Transverse colon (tissue), 3 donors: Measurements from ENCODE around the gene NFILZ.

ENCODE experiments used
- POLR2A ChIP-seq: fragments of 450-650 bp; IDR thresholded peaks from one replicate; pipeline ENCODE4 v1.6.1; 2016; ENCODE audit warnings: antibody characterized with exemption, mild to moderate bottlenecking, moderate library complexity
- TF ChIP-seq, protein P1 (sequence below), 5 experiments: fragments of 200-600 bp in 3 of 5; fragments of 450-650 bp in 2 of 5; sonication (generic) in 3 of 5; IDR thresholded peaks; 1 replicate in 2 of 5; 2 replicates in 3 of 5; pipeline ENCODE4 v1.5.1; 2016 to 2017; ENCODE audit warnings: antibody characterized with exemption in 5 of 5, inconsistent platforms in 3 of 5, mild to moderate bottlenecking in 2 of 5, moderate library complexity in 1 of 5

DNA sequence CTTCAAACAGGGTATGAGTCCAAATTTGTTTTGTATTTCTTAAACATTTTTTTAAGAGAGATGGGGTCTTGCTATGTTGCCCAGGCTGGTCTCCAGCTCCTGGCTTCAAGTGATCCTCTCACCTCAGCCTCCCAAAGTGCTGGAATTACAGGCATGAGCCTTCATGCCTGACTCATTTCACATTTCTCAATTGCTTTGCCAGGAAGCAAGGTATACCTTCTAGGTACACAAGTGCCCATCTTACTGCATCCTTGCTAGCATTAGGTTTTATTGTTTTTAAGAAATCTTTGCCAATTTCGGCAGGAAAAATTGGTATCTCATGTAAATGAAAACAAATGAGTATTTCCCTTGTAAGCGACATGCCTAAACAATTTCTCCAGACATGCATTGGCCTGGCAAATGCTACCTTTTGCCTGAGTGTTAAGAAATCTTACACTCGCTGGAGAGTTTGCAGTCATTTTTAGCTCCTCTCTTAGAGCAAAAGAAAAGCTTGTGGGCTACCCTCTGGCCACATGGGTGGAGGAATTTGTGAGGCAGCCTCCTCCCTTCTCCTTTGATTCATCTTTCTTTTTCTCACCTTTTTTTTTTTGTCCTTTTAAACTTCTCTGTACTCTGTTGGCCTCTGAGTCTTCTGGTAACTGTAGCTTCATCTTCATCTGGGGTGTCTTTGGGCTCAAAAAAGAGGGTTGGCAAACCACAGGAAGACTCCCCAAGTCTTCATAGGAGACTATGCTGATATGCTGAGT lies 35.2 kb downstream of the NFILZ start:
- no peak for TF ChIP-seq POLR2A
- TF ChIP-seq, protein P1, sequence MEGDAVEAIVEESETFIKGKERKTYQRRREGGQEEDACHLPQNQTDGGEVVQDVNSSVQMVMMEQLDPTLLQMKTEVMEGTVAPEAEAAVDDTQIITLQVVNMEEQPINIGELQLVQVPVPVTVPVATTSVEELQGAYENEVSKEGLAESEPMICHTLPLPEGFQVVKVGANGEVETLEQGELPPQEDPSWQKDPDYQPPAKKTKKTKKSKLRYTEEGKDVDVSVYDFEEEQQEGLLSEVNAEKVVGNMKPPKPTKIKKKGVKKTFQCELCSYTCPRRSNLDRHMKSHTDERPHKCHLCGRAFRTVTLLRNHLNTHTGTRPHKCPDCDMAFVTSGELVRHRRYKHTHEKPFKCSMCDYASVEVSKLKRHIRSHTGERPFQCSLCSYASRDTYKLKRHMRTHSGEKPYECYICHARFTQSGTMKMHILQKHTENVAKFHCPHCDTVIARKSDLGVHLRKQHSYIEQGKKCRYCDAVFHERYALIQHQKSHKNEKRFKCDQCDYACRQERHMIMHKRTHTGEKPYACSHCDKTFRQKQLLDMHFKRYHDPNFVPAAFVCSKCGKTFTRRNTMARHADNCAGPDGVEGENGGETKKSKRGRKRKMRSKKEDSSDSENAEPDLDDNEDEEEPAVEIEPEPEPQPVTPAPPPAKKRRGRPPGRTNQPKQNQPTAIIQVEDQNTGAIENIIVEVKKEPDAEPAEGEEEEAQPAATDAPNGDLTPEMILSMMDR (IDR thresholded peaks at IDR 0.05), result no peak
